NCI-H128 (cell line): ENCODE measurements around the gene BPIFB6.

Experiments used
- DNase-seq: peaks from one replicate; lab custom pipeline; 2025; ENCODE audit not compliant: unreplicated experiment; lab: John Stamatoyannopoulos, UW

Gene BPIFB6

GRCh38 chr20:33082546-33082945 is 51.1 kb downstream of the BPIFB6 start:
- DNase-seq, result no peak

GRCh38 chr20:33083544-33084340 is 52.3 kb downstream of the BPIFB6 start:
- DNase-seq, result no peak

- DNase-seq, result no peak
Observed at GRCh38 chr20:33084722-33085121, 53.3 kb downstream of the BPIFB6 start.

- no peak for DNase-seq
Observed at GRCh38 chr20:33086052-33086722, 54.7 kb downstream of the BPIFB6 start.

GRCh38 chr20:33091147-33091546 is 59.7 kb downstream of the BPIFB6 start:
- DNase-seq, result no peak

GRCh38 chr20:33091693-33092092 is 60.2 kb downstream of the BPIFB6 start:
- DNase-seq, result no peak

GRCh38 chr20:33092361-33092760 is 60.9 kb downstream of the BPIFB6 start:
- no peak for DNase-seq

GRCh38 chr20:33093074-33093473 is 61.6 kb downstream of the BPIFB6 start:
- DNase-seq, result no peak

GRCh38 chr20:33093582-33093981 is 62.1 kb downstream of the BPIFB6 start:
- DNase-seq, result no peak
